A673 (cell line): ENCODE measurements around the gene E2F7.

Experiments
- CTCF ChIP-seq: fragments of 300-800, 200-600 bp; sonication (generic); conservative IDR thresholded peaks from 2 replicates; pipeline ENCODE4 v1.5.1; 2017; ENCODE audit warnings: low read depth, mild to moderate bottlenecking, antibody characterized with exemption, low read length, moderate library complexity, mixed read lengths
- EZH2 ChIP-seq: fragments of 200-600 bp; sonication (generic); IDR thresholded peaks from 2 replicates; pipeline ENCODE4 v1.6.1; 2017; ENCODE audit warnings: borderline replicate concordance, low read depth, mild to moderate bottlenecking, mixed read lengths, antibody characterized with exemption, low read length; ENCODE audit not compliant: poor library complexity, severe bottlenecking

- TF ChIP-seq CTCF (no peak), EZH2 (no peak)
These were observed 61.5 kb downstream of the E2F7 start for GRCh38 chr12:77003914-77004313.
